Activated naive CD8-positive, alpha-beta T cell treated with anti-CD3 and anti-CD28 coated beads for 36 hours (primary cell): Measurements from ENCODE around the gene FAM168B. TPM values are rescaled to one million over a fixed set of nuclear protein-coding genes. Genes with fewer than 3 reads are reported as not detected.

Experiments
- DNase-seq: peaks from one replicate; pipeline ENCODE4 v3.0.0; 2021
- H3K27ac Mint-ChIP-seq: one replicate; pipeline ENCODE4 v1.8.0; 2022; ENCODE audit warnings: mild to moderate bottlenecking, moderate library complexity, mixed read lengths
- H3K27me3 Mint-ChIP-seq: one replicate; pipeline ENCODE4 v1.8.0; 2022; ENCODE audit warnings: mild to moderate bottlenecking, mixed read lengths
- H3K36me3 Mint-ChIP-seq: one replicate; pipeline ENCODE4 v1.8.0; 2021; ENCODE audit warnings: mild to moderate bottlenecking, mixed read lengths
- H3K4me1 Mint-ChIP-seq: one replicate; pipeline ENCODE4 v1.8.0; 2021; ENCODE audit warnings: mixed read lengths
- H3K4me3 Mint-ChIP-seq: one replicate; pipeline ENCODE4 v1.8.0; 2022; ENCODE audit warnings: mild to moderate bottlenecking, moderate library complexity, mixed read lengths
- H3K9me3 Mint-ChIP-seq: one replicate; pipeline ENCODE4 v1.8.0; 2022; ENCODE audit warnings: mixed read lengths
- total RNA-seq, 2 experiments: library from RNA; stranded (reverse); gene quantifications; one replicate each; pipeline ENCODE4 v1.2.3, GENCODE V29; 2021

The FAM168B gene
- total RNA-seq, 2 experiments from 2014 or later, result 83.4 to 88.2 TPM

GRCh38 chr2:131041402-131042147 is 51.7 kb downstream of the FAM168B start:
- Mint-ChIP-seq H3K36me3 (no peaks in the 10 kb centered on the region), H3K27me3 (no peaks in the 10 kb centered on the region), H3K4me1 (peaks cover 26% of the 10 kb centered on the region), H3K4me3 (peak overlapping the region; percentile 63), H3K27ac (peak overlapping the region; percentile 32), H3K9me3 (no peaks in the 10 kb centered on the region)
- no peak for DNase-seq

GRCh38 chr2:131040661-131041401 is 52.4 kb downstream of the FAM168B start:
- no peak for DNase-seq
- Mint-ChIP-seq H3K27ac (peak overlapping the region; percentile 32), H3K9me3 (no peaks in the 10 kb centered on the region), H3K27me3 (no peaks in the 10 kb centered on the region), H3K4me3 (peak overlapping the region; percentile 63), H3K36me3 (no peaks in the 10 kb centered on the region), H3K4me1 (peaks cover 26% of the 10 kb centered on the region)

DNA sequence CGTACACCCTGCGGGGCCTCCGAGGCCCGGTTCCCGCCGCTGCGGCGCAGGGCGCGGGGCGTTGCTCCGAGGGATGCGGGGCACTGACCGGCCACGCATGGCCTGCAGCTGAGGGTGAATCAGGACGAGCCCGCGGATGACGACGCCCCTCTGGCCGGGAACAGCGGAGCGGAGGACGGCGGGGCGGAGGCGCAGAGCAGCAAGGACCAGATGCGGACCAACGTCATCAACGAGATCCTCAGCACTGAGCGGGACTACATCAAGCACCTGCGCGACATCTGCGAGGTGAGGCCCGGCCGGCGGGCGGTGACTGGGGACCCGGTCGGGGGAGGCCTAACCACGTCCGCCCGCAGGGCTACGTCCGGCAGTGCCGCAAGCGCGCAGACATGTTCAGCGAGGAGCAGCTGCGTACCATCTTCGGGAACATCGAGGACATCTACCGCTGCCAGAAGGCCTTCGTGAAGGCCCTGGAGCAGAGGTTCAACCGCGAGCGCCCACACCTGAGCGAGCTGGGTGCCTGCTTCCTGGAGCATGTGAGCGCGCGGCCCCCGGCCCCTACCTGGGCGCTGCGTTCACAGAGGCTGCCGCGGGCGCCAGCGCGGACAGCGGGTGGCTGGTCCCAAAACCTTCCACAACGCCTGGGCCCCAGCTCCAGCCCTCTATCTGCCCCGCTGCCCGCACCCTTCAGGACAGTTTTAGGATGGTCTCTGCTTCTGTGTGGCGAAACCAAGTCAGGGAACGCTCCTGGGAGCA is 53.2 kb downstream of the FAM168B start:
- Mint-ChIP-seq H3K4me1 (peaks cover 26% of the 10 kb centered on the region), H3K36me3 (no peaks in the 10 kb centered on the region), H3K9me3 (no peaks in the 10 kb centered on the region), H3K27me3 (no peaks in the 10 kb centered on the region), H3K27ac (peak overlapping the region; percentile 25), H3K4me3 (peak overlapping the region; percentile 63)
- DNase-seq, result peak; percentile 61

- Mint-ChIP-seq H3K4me1 (peaks cover 26% of the 10 kb centered on the region), H3K9me3 (no peaks in the 10 kb centered on the region), H3K4me3 (peak overlapping the region; percentile 43), H3K36me3 (no peaks in the 10 kb centered on the region), H3K27me3 (no peaks in the 10 kb centered on the region), H3K27ac (no peak overlapping the region)
- DNase-seq, result no peak
These were observed 53.7 kb downstream of the FAM168B start for GRCh38 chr2:131039535-131039907.

DNA sequence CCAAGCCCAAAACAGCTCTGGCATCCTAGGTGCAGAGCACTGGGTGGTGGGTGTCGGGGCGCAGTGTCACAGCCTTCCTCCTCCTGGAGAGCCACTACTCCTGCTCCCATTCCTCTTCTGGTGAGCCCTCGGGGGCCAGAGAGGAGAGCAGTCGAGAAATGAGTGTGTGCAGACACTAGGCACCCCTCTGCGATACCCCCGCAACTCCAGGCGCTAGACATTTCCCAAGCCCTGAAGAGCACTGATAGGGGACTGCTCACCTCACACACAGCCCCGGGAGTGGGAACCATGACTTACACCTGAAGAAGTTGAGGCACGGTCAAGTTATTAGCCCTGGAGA is 54.2 kb downstream of the FAM168B start:
- H3K9me3 Mint-ChIP-seq, result no peaks in the 10 kb centered on the region
- H3K27ac Mint-ChIP-seq, result no peak overlapping the region
- DNase-seq, result no peak
- peaks cover 30% of the 10 kb centered on the region for H3K4me1 Mint-ChIP-seq
- no peaks in the 10 kb centered on the region for H3K36me3 Mint-ChIP-seq
- no peak overlapping the region for H3K4me3 Mint-ChIP-seq
- H3K27me3 Mint-ChIP-seq, result peaks cover 2% of the 10 kb centered on the region

- Mint-ChIP-seq H3K27me3 (peaks cover 8% of the 10 kb centered on the region), H3K4me1 (peaks cover 35% of the 10 kb centered on the region), H3K36me3 (no peaks in the 10 kb centered on the region), H3K27ac (no peak overlapping the region), H3K9me3 (no peaks in the 10 kb centered on the region), H3K4me3 (no peak overlapping the region)
- DNase-seq, result no peak
These were observed 54.8 kb downstream of the FAM168B start for GRCh38 chr2:131038258-131039100.

GRCh38 chr2:131037398-131038257 is 55.6 kb downstream of the FAM168B start:
- DNase-seq, result no peak
- Mint-ChIP-seq H3K4me1 (peaks cover 38% of the 10 kb centered on the region), H3K36me3 (no peaks in the 10 kb centered on the region), H3K4me3 (no peak overlapping the region), H3K27ac (no peak overlapping the region), H3K27me3 (peaks cover 12% of the 10 kb centered on the region), H3K9me3 (no peaks in the 10 kb centered on the region)

DNA sequence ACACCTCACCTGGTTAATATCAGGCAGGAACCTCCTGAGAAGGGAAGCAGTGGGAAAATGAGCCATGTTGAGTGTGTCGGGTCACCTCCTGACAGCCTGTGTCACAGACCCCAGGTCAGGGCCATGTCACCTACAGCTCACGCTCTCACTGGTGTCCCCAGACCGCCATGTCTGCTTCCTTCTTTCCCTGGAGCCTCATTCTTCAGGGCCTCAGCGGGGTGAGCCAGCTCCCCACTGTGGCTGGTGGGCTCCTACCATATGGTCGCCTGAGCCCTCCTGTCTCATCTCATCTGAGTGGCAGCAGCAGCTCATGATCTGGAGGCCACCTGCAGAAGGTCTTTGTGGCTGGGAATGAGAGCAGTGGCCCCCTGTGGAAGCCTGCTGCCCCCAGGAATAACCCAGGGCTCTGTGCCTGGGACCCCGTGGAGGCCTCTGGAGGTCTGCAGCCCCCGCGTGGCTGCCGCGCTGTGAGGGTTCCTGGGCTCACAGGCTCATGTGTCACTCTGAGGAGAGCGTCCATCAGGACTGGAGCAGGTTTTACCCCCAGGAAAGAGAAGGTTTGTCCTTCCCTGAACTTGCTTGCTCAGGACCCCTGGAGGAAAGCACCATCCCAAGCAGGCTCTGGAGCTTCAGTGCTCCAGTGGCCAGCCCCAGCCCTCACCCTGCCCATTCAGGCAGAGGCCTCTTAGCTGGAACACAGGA is 56.4 kb downstream of the FAM168B start:
- DNase-seq, result no peak
- no peak overlapping the region for H3K4me3 Mint-ChIP-seq
- peaks cover 32% of the 10 kb centered on the region for H3K4me1 Mint-ChIP-seq
- H3K27me3 Mint-ChIP-seq, result peaks cover 15% of the 10 kb centered on the region
- no peaks in the 10 kb centered on the region for H3K36me3 Mint-ChIP-seq
- H3K9me3 Mint-ChIP-seq, result no peaks in the 10 kb centered on the region
- H3K27ac Mint-ChIP-seq, result no peak overlapping the region

GRCh38 chr2:131036269-131036668 is 57.0 kb downstream of the FAM168B start:
- Mint-ChIP-seq H3K27ac (no peak overlapping the region), H3K4me3 (no peak overlapping the region), H3K9me3 (no peaks in the 10 kb centered on the region), H3K4me1 (peaks cover 27% of the 10 kb centered on the region), H3K36me3 (no peaks in the 10 kb centered on the region), H3K27me3 (peaks cover 15% of the 10 kb centered on the region)
- DNase-seq, result no peak

DNA sequence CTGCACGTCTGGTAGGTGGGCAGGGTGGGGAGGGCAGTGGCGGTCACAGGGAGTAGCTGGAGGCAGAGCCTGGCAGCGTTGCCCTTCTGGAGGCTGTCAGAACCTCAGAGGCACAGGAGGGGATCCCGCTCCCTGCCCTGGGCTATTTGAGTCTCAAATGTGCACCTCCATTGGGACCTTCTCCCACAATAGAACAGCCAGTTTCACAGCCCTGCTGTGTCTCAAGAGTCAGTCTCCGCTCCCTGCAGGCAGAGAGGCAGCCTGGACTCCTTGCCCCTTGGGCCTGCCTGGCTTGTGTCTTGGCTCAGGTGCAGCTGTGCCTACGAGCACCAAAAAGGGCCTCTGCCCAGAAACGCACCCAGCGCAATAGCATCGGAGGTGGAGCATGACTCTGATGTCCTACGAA is 57.4 kb downstream of the FAM168B start:
- H3K4me1 Mint-ChIP-seq, result peaks cover 22% of the 10 kb centered on the region
- H3K27ac Mint-ChIP-seq, result no peak overlapping the region
- no peaks in the 10 kb centered on the region for H3K36me3 Mint-ChIP-seq
- H3K27me3 Mint-ChIP-seq, result peaks cover 15% of the 10 kb centered on the region
- no peak for DNase-seq
- peak overlapping the region; percentile 56 for H3K4me3 Mint-ChIP-seq
- no peaks in the 10 kb centered on the region for H3K9me3 Mint-ChIP-seq

- Mint-ChIP-seq H3K4me3 (peak overlapping the region; percentile 56), H3K36me3 (no peaks in the 10 kb centered on the region), H3K27ac (no peak overlapping the region), H3K9me3 (no peaks in the 10 kb centered on the region), H3K4me1 (peaks cover 20% of the 10 kb centered on the region), H3K27me3 (peaks cover 15% of the 10 kb centered on the region)
- no peak for DNase-seq
These were observed 58.0 kb downstream of the FAM168B start for GRCh38 chr2:131035112-131035825.

GRCh38 chr2:131034122-131035051 is 58.9 kb downstream of the FAM168B start:
- H3K27ac Mint-ChIP-seq, result no peak overlapping the region

More at GRCh38 chr2:131034122-131035051, 58.9 kb downstream of the FAM168B start:
- peak; percentile 67 for DNase-seq
- H3K27me3 Mint-ChIP-seq, result peaks cover 15% of the 10 kb centered on the region
- H3K9me3 Mint-ChIP-seq, result no peaks in the 10 kb centered on the region
- peaks cover 18% of the 10 kb centered on the region for H3K4me1 Mint-ChIP-seq
- no peaks in the 10 kb centered on the region for H3K36me3 Mint-ChIP-seq
- peak overlapping the region; percentile 61 for H3K4me3 Mint-ChIP-seq
